Stimulated activated naive CD8-positive, alpha-beta T cell treated with anti-CD3 and anti-CD28 coated beads, Interleukin-15, Interleukin-2, amounts not matched to agents 100 U/mL and 50 U/mL, for 24 hours (primary cell): Measurements from ENCODE around the gene PRPF18.

Experiments
- ATAC-seq: fragments of 150-1000 bp; cut with Tn5 transposase; one replicate; pipeline ENCODE4 v1.10.0; 2021
- DNase-seq: peaks from one replicate; pipeline ENCODE4 v3.0.0; 2021

PRPF18 gene

GRCh38 chr10:13604357-13605040 lies 17.7 kb downstream of the PRPF18 start:
- ATAC-seq (no peak), DNase-seq (no peak)

- no peak for ATAC-seq
- DNase-seq: no peak
Measured at GRCh38 chr10:13608246-13608853, 21.6 kb downstream of the PRPF18 start.

- ATAC-seq (no peak), DNase-seq (no peak)
Measured at GRCh38 chr10:13612654-13613373, 26.0 kb downstream of the PRPF18 start.

- no peak for ATAC-seq
- DNase-seq: no peak
Measured at GRCh38 chr10:13613519-13613918, 26.8 kb downstream of the PRPF18 start.

- ATAC-seq: no peak
- no peak for DNase-seq
Measured at GRCh38 chr10:13614530-13615332, 28.0 kb downstream of the PRPF18 start.

GRCh38 chr10:13615650-13616300 lies 29.0 kb downstream of the PRPF18 start:
- ATAC-seq: no peak

GRCh38 chr10:13617116-13617515 lies 30.4 kb downstream of the PRPF18 start:
- ATAC-seq (no peak), DNase-seq (no peak)

More at GRCh38 chr10:13615650-13616300, 29.0 kb downstream of the PRPF18 start:
- no peak for DNase-seq

GRCh38 chr10:13621931-13622330 lies 35.2 kb downstream of the PRPF18 start:
- ATAC-seq: no peak
- no peak for DNase-seq

- no peak for DNase-seq
- no peak for ATAC-seq
Measured at GRCh38 chr10:13624630-13625029, 37.9 kb downstream of the PRPF18 start.

- ATAC-seq: no peak
- DNase-seq: no peak
Measured at GRCh38 chr10:13627459-13628310, 40.9 kb downstream of the PRPF18 start.

- no peak for DNase-seq
- no peak for ATAC-seq
Measured at GRCh38 chr10:13628661-13629060, 41.9 kb downstream of the PRPF18 start.

- no peak for DNase-seq
- no peak for ATAC-seq
Measured at GRCh38 chr10:13629116-13629515, 42.4 kb downstream of the PRPF18 start.

GRCh38 chr10:13630231-13630630 lies 43.5 kb downstream of the PRPF18 start:
- DNase-seq (no peak), ATAC-seq (no peak)

GRCh38 chr10:13631594-13631993 lies 44.8 kb downstream of the PRPF18 start:
- no peak for ATAC-seq
- no peak for DNase-seq

GRCh38 chr10:13632440-13632839 lies 45.7 kb downstream of the PRPF18 start:
- DNase-seq (no peak), ATAC-seq (no peak)

GRCh38 chr10:13632884-13633440 lies 46.2 kb downstream of the PRPF18 start:
- DNase-seq (no peak), ATAC-seq (no peak)

GRCh38 chr10:13633689-13634088 lies 46.9 kb downstream of the PRPF18 start:
- DNase-seq (no peak), ATAC-seq (no peak)

- DNase-seq (no peak), ATAC-seq (no peak)
Measured at GRCh38 chr10:13634207-13634606, 47.4 kb downstream of the PRPF18 start.

GRCh38 chr10:13636776-13637175 lies 50.0 kb downstream of the PRPF18 start:
- ATAC-seq (no peak), DNase-seq (no peak)

GRCh38 chr10:13637303-13637856 lies 50.6 kb downstream of the PRPF18 start:
- DNase-seq: no peak
- ATAC-seq: no peak
